ENCODE measurements around the gene YBX2. TPM values are rescaled to one million over a fixed set of nuclear protein-coding genes. Genes with fewer than 3 reads are reported as not detected.

Gene YBX2
- total RNA-seq: 0.56 TPM in 1 of 2 replicates, not detected in the other

DNA sequence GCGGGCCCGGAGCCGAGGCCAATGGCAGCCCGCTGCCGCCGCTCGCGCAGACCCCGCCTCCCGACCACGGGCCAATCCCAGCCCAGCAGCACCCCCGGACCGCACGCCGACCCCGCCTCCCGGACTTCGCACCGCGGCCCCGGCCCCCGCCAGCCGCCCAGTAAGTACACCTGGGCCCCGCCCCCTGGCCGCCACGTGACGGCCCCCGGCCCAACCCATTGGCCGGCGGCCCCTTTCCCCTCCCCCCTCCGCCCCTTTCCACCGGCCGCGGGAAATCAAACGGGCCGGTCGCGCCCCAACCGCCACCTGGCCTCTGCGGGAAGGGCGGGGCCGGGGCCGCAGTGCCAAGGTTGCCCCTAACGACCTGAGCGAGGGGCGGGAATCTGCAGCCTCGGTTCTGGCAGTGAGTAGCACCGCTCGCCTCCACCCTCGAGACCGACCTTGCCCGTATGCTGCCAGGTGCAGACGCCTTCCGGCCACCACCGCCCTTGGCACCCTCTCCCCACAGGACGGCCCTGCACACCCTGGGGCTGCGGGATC, at the start of gene YBX2:
YBX2 (minus strand) TSS at position 26 of the 540 bp plus-strand sequence. CDS start 139 bp downstream, outside the sequence.

DNA sequence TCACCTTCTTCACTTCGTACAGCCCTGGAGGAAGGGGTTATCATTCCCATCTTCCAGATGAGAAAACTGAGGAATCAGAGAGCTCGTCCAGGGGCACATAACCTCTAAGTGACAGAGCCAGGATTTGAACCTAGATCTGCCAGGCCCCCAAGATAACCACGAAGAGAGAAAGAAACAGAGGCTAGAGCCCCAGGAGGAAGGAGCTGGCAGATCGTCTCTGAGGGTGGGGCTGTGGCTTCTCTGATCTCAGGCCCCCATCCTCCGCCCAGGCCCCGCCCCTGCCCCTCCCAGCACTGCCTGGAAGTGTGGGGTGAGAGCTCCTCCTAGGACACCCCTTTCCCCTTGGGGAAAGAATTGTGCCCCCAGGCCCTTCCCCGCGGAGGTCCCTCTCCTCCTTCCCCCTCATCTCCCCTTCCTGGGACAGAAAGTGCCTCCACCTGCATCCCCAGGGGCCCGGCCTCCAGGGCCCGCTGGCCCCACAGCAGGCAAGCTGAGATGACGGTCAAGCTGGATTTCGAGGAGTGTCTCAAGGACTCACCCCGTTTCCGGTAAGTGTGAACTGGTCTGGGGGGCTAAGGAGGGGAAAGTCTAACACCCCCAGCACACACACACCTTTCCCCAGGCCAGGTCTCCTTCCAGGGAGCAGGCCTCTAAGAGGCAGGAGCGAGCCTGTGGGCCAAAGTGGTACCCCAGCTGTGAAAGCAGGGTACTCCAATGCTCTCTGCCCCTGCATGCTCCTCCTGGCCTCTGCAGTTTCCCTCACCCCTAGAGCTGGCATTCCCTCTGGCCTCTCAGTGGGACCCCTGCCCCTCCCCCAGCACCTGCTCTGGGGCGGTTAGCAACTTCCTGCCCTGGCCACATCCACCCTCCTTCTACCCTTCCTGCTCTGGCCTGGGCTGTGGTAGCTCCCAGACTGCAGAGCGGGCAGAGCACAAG, 42.1 kb upstream of the YBX2 start, which contains the start of gene ACAP1:
ACAP1 (plus strand) TSS at position 290 of the 936 bp plus-strand sequence; CDS start at position 496, 206 bp downstream.

DNA sequence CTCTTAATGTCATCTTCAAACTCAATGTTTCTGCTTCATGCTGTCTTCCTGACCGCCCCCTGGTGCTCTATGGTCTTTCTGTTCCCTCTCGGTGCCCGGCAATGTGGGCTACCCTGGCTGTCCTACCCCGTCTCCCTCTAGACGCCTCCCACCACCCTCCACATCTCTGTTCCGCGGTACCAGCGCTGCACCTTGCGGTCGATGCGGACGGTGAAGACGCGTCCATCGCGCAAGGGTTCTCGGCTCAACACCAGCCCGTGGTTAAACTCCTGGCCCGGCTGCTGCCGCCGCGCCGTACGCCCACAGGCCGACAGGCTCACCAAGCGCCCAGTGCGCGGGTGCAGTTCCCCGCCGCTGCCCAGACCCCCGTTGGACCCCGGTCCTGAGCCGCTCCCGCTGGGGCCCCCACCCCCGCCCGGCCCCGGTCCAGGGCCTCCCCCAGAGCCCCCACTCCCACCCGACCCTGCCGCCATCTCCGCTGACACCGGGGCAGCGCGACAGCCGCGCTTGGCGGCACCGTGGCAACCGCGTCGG, 34.5 kb upstream of the YBX2 start, which contains the start of gene NEURL4:
NEURL4 (minus strand) TSS at position 496 of the 534 bp plus-strand sequence; CDS start at position 473, 23 bp downstream.

DNA sequence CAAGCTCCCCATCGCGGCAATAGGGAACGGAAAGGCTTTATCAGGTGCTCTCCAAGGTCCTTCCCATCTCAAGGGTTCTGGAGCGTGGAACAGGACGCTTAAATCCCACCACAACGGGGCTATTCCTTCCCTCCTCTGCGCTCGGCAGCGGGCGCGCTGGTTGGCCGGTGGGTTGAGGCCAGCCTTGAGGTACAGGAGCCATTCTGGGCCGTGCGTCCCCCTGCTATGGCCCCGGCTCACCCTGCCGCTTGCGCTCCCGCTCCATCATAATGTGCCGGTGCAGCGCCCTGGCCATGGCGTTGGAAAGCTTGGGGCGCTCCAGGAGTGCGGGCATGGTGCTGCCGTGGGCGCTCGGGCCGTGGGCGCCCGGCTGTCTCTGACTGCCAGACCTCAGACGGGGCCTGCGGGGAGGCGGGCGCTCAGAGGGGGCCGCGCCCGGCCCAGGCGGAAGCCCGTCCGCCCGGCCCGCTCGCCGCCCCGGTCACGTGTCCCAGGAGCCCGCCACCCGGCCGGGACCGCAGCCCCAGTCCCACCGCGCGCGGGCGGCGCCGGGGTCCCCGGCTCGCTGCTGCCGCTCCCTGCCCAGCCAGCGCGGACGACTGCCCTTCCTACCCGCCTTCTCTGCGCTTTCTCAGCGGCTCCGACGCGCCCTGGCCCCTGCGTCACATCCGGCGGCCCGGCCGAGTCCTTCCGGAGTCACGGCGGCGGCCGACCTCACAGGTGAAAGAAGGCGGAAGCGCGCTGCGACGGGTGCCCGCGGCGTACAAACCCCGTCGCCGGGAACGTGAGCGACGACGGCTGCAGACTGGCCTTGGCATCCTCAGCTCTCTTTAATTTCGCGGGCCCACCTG, 20.5 kb upstream of the YBX2 start, which contains the start of gene GPS2:
GPS2 (minus strand) TSS at position 642 of the 851 bp plus-strand sequence; CDS start at position 334, 308 bp downstream.

DNA sequence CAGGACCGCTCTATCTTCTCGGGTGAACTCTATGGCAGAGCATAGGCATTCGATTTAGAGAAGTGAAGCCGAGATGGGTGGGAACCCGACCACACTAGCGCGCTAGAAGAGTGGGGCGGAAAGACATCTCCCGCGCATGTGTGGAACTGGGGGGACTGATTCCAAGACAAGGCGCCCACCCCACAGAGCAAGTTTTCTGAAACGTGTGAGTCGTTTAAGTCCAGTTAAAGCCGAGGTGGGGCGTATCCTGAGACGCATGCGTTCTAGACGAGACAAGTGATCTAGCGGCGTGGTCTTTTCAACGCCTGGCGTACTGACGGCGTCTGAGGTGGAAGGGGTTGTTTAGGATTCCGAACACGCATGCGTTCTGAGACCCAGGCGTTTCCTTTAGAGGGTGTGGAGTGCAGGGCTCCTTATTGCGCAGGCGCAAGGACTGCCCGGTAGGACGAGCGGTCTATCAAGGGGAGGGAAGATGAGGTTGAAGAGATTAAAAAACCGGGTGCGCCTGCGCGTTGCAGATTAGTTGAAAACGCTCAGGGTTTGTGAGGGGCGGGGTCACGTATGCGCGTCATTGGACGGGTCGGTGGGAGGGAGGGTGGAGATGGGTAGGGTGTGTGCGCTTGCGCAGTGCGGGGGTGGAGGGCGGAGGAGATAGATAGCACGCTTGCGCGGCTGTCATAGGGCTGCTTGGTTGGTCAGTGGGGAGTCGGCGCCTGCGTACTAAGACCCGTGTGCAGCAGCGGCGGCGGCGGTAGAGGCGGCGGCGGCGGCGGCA, 12.7 kb upstream of the YBX2 start, which contains the start of gene EIF5A:
EIF5A (plus strand) TSS at position 718 of the 775 bp plus-strand sequence. CDS start 2,008 bp downstream, outside the sequence.

DNA sequence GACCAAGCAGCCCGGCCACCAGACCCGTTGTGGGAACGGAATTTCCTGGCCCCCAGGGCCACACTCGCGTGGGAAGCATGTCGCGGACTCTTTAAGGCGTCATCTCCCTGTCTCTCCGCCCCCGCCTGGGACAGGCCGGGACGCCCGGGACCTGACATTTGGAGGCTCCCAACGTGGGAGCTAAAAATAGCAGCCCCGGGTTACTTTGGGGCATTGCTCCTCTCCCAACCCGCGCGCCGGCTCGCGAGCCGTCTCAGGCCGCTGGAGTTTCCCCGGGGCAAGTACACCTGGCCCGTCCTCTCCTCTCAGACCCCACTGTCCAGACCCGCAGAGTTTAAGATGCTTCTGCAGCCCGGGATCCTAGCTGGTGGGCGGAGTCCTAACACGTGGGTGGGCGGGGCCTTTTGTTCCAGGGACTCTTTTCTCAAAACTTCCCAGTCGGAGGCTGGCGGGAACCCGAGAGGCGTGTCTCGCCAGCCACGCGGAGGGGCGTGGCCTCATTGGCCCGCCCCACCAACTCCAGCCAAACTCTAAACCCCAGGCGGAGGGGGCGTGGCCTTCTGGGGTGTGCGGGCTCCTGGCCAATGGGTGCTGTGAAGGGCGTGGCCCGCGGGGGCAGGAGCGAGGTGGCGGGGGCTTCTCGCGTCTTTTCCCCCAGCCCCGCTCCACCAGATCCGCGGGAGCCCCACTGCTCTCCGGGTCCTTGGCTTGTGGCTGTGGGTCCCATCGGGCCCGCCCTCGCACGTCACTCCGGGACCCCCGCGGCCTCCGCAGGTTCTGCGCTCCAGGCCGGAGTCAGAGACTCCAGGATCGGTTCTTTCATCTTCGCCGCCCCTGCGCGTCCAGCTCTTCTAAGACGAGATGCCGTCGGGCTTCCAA, 13.1 kb downstream of the YBX2 start, which contains the start of gene SLC2A4:
SLC2A4 (plus strand) TSS at position 645 of the 879 bp plus-strand sequence; CDS start at position 862, 217 bp downstream.

DNA sequence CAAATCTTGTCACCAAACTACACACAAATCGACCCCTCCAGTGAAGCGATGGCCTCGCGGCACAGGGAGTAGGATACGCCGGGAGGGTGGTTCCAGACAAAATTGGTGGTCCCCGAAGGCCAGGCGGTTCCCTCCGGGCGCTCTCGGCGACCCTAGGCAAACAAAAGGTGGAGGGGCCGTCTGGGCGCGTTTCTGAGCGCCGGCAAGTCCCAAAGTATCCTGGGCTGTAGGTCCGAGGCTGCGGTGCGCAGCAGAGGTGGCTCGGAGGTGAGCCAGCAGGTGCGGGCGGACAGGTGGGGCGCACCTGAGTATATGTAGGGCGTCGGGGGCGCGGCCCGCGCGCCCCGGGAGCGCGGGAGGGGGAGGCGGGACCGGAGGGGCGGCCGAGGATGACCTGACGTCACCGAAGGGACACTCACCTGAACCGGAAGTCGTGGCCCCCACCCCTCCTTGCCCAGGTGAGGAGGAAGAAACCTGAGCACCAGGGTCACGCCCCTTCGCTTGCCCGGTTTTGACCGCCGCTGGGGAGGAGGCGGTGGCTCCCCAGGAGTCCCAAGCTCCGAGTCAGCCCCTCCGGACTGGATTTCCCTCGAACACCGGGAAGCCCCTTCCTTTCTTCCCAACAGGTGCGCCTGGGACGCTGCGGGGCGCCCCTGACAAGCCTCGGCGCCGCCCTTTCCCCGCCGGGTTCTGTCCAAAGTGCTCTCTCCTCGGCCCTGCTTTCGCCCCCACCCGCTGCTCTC, 32.1 kb downstream of the YBX2 start, which contains the start of gene CLDN7:
CLDN7 (minus strand) TSS at position 287 of the 743 bp plus-strand sequence. CDS start 435 bp downstream, outside the sequence.

DNA sequence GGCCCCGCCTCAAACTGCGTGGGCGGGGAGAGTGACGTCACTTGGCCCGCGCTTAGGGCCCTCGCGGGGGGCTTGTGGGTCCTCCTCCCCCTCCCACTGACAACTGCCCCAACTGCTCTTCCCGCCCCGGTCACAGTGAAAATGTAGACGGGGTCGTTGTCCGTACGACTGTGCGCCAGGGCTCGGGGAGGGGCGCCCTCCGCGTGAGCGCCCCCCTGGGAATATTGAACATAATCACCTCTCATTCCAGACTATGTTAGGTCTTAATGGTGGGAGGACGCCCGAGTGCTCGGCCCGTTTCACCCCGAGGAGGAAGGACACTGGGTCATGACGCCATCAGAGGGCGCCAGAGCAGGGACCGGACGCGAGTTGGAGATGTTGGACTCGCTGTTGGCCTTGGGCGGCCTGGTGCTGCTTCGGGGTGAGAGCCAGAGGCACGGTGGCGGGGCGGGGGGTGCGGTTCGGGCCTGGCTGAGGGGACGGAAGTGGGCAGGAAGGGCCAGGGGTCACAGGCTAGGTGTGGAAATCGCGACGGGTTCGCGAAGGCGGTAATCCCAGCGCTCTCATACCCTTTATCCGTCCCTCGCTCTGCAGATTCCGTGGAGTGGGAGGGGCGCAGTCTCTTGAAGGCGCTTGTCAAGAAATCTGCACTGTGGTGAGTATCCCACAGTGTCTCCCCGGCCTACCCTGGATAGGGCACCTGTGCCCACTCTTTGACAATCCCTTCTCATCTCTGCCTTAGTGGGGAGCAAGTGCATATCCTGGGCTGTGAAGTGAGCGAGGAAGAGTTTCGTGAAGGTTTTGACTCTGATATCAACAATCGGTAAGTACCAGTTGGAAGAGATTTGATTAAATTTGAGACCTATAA, 42.0 kb downstream of the YBX2 start, which contains the start of gene ELP5:
ELP5 (plus strand) TSS at position 40 of the 868 bp plus-strand sequence; CDS start at position 376, 336 bp downstream.

DNA sequence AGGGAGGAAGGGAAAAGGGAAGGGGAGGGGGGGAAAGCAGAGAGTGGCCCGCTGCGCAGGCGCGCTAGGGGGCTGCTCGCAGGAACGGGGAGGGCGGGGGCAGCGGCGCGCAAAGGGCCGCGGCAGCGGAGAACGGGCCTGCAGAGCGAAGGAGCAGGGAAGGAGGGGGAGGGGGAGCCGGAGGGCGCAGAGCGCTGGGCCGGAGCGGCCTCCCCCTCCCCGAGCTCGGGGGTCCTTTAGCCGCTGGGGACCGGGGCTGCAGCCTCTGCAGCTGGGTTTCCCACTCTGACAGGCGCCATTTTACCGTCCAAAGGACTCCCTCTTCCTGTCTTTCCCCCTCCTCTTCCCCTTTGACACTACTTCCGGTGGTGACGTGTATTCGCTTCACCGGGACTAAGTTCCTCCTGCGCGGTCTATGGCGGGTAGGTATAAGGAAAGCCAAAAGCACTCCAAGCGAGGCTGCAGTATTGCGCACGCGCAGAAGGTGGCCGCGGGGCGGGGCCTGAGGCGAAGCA, 42.7 kb downstream of the YBX2 start, which contains the start of gene CTDNEP1:
CTDNEP1 (minus strand) TSS at position 74 of the 515 bp plus-strand sequence. CDS start 438 bp downstream, outside the sequence.

DNA sequence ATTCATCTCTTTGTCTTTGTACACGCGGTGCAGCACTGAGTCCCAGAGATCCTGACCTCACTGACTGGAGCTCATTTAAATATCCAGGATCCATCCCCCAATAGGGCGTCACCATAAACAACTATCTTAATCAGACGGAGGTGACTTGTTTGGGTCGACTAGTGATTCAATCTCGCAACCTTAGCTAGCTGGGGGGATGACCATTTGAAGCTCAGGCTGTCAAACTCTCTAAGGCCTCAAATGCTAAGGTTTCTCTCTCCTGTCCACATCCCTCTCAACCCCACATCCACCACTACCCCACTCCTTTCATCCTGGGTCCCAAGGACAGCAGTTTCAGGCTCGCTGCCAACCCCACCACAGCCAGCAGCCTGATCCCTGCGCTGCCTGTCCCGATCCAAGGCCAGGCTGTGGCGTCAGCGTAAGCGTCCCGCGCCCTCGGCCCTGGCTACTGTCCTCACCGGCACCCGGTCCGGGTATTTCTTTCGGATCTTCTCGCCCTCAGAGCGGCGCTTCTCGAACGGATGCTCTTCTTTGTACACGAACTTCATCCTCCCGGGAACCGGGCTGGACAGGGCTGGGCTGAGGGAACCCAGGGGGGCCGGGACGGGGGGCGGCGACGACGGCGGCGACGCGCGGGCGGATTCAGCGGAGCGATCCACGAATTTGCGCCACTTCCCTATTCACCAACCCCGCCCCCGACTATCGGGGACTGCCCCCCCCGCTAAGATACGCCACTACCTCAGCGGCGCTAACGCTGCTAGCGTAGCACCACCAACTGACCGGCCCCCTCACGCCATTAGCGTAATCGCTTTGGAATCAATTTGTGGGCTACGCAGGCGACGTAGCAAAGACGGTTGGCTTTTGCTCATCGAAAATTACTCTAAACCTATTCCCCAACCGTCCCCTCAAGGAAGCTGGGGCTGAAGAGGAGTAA, 52.4 kb downstream of the YBX2 start, which contains the start of gene GABARAP:
GABARAP (minus strand) TSS at position 667 of the 934 bp plus-strand sequence; CDS start at position 548, 119 bp downstream.

DNA sequence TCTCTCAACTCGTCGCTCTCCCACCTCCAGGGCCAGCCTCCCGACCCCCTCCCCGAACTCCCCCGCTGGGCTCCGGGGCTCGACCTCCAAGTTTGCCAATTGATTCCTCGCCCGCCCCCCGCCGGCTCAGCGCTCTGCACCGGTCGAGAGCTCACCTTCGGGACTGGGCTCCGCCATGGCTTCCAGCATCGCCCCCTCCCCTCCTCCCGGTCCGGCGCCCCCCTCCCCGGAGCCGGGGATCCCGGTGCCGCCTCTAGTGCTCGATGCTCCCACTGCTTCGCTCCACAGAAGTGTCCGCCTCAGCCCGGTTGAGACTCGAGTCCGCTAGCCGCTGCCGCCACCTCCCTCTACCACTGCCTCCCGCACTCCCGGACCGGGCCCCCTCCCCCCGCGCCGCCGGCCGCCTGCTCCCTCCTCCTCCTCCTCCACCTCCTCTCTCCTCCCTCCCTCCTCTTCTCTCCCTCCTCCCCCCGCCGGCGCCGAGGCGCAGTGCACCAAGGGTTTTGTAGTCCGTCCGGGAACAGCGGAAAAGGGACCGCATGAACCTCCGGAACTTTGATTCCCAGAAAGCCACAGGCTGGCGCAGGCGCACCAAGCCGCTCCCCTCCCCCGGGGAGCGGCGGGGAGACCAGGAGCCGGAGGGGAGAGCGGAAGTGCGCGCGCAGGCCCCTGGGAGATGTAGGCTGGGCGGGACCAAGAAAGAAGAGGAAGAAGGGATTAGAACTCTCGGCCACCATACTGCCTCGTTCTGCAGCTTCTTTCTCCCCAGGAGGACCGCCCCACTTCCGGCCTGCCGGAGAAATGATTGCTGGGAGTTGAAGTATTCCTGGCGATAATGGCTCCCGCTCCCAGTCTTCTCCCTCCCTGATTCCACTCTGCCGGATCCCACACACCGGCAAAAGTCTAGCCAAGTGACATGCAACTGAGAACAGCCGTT, 55.1 kb downstream of the YBX2 start, which contains the start of gene PHF23:
PHF23 (minus strand) TSS at position 367 of the 937 bp plus-strand sequence; CDS start at position 189, 178 bp downstream.

